Measurements from ENCODE around the gene SRGAP2C.
"Not testable (repeated sequence)": the region's sequence is repeated elsewhere in the genome, so short reads cannot be mapped to it uniquely, and the experiment has no call there.

DNA sequence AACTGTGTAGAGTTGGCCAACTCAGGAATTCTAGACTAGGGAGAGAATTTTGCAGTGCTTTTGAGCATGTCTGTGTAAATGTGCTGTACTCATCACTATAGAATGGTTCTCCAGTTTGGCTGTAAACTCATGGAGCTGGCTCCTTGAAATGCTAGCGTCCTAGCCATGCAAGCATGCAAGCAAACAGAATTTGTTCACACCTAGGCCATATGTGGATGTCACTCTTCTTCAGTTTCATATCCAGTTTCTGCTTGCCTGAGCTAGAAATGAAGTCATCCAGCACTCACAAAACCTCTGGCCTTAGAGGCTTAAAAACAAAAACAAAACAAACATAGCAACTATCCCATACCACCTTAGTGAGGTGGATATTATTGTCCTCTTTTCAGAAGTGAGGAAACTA lies 37.0 kb downstream of the SRGAP2C start:
- TF ChIP-seq POLR2A (IDR thresholded peaks at IDR 0.05); POLR2AphosphoS5 (IDR thresholded peaks at IDR 0.05); EP300 (IDR thresholded peaks at IDR 0.05; ENCODE audit: low read depth): not testable (repeated sequence)
- TF ChIP-seq, protein P1, sequence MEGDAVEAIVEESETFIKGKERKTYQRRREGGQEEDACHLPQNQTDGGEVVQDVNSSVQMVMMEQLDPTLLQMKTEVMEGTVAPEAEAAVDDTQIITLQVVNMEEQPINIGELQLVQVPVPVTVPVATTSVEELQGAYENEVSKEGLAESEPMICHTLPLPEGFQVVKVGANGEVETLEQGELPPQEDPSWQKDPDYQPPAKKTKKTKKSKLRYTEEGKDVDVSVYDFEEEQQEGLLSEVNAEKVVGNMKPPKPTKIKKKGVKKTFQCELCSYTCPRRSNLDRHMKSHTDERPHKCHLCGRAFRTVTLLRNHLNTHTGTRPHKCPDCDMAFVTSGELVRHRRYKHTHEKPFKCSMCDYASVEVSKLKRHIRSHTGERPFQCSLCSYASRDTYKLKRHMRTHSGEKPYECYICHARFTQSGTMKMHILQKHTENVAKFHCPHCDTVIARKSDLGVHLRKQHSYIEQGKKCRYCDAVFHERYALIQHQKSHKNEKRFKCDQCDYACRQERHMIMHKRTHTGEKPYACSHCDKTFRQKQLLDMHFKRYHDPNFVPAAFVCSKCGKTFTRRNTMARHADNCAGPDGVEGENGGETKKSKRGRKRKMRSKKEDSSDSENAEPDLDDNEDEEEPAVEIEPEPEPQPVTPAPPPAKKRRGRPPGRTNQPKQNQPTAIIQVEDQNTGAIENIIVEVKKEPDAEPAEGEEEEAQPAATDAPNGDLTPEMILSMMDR (IDR thresholded peaks at IDR 0.05) = not testable (repeated sequence)
